Measurements from ENCODE around the gene SERPINA9.

Gene SERPINA9

DNA sequence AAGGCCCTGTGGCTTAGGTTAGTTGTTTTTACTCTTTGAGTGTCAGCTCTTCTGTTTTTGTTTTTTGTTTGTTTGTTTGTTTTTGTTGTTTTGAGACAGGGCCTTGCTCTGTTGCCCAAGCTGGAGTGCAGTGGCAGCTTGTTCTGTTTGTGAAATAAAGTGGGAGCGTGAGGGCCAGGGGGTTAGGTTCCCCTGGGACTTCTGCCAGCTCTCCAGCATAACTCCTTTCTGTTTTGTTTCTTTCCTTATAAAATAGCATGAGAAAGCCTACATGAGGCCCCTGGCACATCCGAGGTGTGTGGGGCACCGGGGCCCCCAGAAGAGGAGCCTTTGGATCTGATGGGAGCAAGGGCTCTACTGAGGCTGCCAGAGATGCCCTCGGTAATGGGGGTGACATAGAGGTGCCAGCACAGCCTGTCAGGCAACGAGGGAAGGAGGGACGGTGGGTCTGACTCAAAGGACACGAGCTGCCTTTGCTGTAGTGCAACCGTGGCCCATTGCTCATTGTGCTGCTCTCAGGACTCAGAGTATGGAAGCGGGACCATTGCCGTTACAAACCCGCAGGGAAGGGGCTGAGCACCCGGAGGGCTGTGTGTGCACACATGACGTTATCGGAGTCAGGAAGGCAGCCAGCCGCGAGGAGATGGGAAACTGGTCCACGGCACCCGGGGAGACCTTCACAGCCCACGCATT lies 14.3 kb downstream of the SERPINA9 start:
- no peak for DNase-seq

DNA sequence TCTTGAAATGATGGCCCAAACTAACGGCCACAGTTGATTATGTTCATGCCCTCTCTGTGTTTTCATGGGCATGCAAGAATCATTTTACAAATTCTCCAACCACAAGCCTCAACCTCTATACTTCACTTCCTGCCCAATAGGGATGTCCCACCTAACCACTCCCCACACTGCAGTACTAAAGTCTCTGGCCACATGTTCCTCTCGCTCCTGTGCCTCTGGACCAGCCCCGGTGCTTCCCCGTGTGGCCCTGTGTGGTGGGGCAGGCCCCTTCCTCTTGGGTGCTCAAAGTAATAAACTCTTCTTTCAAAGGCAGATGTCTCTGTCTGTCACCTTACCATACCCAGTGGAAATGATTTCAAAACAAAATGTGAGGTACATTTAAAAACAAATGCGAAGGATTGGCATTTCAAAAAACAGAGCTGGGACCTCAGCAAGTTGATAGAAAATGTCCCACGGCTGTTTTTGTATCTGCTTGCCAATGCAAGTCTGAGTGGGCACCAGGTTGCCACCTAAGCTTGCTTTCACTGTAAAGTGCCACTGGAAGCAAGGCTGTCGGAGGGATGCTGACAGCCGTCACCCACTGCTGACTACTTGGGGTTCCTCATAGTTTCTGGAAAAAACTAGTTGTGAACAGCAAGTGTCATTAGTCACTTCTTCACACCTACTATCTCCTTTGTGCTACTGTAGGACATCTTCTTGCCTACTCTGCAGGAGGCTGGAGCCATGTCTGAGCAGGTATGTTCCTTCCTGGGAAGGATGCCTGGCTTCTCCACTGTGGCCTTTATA lies 15.2 kb downstream of the SERPINA9 start:
- DNase-seq, result no peak

DNA sequence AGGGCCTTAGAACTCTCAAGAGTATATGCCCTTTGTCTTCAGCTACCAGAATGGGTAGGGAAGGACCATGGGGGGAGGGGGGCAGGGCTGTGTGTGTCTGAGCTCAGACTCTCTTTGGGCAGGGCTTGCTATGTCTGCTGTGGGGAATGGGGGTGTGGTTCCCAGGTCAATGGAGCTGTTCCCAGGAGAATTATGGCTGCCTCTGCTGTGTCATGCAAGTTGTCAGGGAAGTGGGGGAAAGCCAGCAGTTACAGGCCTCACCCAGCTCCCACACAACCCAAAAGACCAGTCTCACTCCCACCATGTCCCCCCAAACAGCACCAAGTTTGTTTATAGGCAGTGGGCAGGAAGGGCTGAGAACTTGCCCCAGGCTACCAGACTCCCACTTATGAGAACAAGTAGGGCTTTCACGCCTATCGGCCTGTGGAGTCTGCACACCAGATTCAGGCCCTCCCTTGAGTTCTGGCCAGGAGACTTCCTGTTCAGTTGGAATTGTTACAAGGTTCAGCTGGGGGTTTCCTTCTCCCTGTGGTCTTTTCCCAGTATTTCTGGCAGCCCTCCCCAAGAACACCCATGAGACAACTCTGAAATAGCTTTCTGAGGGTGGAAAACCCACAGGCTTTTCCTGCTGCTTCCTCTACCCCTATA lies 17.3 kb downstream of the SERPINA9 start:
- no peak for DNase-seq

DNA sequence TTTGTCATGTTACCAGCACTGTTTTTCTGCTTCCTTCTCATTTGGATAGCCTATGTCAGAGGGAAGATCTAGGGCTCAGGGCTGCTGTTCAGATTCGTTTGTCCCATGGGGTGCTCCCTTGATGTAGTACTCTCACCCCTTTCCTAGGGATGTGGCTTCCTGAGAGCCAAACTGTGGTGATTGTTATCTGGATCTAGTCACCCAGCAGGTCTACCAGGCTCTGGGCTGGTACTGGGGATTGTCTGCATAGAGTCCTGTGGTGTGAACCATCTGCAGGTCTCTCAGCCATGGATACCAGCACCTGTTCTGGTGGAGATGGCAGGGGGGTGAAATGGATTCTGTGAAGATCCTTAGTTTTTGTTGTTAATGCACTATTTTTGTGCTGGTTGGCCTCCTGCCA lies 17.9 kb downstream of the SERPINA9 start:
- DNase-seq, result no peak

DNA sequence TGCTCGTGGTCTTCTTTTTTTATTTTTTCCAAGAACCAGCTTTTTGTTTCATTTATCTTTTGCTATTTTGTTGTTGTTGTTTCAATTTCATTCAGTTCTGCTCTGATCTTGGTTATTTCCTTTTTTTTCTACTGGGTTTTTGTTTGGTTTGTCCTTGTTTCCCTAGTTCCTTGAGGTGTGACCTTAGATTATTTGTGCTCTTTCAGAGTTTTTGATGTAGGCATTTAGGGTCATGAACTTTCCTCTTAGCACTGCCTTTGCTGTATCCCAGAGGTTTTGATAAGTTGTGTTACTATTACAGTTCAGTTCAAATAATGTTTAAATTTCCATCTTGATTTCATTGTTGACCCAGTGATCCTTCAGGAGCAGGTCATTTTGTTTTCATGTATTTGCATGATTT lies 20.1 kb downstream of the SERPINA9 start:
- DNase-seq, result no peak

DNA sequence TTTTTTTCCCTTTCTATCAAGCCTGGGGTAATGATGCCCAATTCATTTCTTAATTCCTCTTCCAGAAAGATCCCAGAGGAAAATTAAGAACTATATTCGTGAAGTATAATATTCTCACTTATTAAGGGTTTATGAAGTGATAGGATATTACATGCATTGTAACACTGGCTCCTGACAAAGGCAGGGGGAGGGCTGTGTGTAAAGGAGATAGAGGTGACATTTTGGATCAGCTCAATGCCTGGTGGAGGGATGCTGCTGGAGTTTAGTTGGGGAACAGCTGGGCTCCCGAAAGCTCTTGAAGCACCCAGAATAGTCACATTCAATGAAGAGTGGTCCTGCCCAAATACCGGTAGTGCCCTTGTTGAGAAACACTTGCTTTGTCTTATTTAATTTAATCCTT lies 24.2 kb downstream of the SERPINA9 start:
- no peak for DNase-seq

DNA sequence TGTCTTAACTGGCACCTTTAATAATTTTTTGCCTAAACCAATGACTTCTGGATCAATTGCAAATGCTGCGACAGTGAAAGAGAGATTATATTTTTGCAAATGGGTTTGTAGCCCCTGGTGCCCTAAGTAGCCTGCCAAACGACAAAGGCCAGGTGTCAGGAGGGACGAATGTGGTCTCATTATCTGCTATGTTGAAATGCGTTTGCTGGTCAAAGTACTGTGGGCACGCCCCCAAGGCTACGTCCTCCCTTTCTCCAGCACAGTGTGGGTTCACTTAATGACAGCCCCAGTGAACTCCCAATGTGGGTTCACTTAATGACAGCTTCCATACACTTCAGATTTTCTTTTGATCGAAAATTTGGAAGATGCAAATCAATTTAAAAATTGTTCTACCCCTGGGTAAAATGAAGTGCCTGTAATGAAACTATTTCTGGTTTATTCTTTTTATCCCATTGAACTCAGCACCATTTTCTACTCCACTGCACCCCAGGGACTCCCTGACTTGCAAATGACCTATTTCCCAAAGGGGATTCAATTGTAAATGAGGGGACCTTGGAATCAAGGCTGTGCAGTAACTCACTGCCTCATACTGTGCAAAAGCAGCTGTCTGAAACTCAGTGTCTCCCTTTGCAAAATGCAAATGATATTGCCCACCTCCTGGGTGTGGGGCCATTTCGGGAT lies 24.8 kb downstream of the SERPINA9 start:
- no peak for DNase-seq

DNA sequence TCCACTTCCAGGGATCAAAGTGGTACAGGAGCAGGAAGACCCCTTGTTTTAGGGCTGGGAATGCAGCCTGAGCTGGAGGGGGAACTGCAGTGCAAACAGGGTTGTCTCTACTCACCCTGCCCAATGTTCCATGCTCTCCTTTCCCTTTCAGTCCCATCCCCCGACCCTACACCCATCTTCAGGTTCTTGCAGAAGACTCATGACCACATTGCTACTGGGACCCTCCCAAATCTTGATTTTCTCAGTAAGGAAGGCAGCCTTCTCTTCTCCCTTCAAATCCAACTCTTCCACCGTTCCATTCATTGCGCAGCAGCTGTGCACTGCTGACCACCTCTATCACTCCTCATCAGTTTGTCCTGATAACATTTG lies 25.3 kb downstream of the SERPINA9 start:
- no peak for DNase-seq

DNA sequence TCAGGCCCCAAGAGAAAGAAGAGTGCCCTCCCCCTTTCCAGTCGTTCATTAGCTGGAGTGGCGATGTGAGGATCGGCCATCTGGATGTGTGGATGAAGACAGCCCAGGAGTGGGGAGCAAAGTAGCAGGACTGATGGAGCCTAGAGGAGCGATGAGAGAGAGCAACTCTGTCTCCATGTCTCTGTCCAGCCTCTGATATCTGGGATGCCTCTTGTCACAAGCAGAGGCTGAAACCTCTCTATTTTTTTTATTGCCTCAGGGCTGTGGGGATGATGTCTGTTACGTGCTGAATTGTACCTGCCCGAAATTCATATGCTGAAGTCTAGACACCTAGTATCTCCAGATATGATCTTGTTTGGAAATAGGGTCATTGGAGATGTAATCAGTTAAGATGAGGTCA lies 26.1 kb downstream of the SERPINA9 start:
- DNase-seq, result no peak

DNA sequence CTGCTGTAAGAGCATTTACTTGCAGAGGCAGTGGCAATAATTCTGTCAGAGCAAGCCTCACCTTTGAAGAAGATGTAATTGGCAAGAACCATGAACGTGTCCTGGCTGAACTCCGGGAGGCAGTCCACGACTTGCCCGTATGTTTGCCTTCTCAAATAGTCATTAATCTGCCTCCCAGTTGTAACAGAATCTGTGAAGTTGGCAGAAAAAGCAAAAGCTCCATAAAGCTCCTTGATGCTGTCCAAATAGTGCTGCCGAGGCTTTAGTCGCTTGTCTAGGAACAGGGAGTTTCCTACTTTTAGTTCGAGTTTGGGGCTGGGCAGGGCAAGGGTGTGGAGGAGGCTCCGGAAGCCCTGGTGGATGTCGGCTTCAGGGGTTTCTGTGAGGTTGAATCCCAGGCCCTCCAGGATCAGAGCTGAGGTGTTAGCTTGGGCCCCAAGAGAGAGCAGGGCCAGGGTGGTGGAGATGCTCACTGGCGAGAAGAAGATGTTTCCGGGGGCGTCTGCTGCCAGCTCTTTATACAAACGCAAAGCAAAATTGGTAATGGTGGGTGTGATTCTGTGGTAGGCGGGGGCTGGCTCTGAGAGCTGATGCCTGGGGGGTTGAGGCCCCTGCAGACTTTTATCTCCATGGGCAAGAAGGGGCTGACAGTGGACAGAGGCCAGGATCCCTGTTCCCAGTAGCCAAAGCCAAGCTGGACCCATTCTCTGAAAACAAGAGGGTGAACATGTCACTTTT lies 27.8 kb downstream of the SERPINA9 start:
- no peak for DNase-seq

DNA sequence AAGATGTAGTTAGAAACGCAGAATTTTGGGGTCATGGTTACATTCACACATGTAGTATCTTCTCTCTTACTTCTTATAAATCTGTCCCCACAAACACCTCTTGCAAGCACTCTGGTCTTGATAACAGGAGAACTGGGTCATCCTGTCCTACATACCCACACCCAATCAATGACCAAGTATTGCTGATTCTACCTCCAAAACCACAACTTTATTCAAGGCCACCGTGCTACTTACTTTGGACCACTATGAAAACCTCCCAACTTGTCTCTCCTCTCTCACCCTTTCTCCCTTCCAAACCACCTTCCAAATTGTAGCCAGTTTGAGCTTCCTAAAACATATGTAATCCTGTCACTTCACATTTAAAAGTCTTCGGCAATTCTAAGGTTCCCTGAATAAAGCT lies 28.8 kb downstream of the SERPINA9 start:
- DNase-seq, result no peak

DNA sequence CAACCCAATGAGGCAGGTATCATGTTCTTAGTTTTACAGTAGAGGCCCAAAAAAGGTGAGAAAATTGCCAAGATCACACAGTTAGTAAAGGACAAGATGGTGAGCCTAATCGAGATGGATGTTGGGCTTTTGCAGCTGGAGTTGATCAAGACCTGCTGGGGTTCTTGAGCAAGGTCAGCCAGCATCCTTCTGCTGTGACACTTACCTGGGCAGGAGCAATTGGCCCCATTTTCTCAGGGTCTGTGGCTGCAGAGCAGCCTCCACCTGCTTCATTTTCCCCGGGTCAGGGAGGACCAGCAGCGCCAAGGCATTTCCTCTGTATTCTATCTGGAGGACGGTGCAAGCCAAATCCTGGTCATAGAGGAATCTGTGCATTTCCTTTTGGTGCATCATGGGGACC lies 29.9 kb downstream of the SERPINA9 start:
- DNase-seq, result no peak

DNA sequence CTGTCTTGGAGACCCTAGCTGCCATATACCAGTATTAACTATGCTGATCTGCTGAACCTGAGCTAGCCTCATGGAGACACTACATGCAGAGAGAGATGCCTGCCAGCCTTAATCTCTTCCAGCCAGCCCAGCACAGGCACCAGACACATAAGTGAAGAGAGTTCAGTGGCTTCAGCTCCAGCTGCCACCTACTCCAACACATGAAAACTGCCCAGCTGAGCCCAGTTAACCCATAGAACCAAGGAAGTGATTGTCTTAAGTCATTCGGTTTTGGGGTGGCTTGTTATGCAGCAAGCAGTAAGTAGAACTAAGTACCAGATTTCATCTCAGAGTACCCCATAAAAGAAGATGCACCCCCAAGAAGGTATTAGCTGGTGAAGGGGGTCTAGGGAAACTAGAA lies 31.0 kb downstream of the SERPINA9 start:
- no peak for DNase-seq

DNA sequence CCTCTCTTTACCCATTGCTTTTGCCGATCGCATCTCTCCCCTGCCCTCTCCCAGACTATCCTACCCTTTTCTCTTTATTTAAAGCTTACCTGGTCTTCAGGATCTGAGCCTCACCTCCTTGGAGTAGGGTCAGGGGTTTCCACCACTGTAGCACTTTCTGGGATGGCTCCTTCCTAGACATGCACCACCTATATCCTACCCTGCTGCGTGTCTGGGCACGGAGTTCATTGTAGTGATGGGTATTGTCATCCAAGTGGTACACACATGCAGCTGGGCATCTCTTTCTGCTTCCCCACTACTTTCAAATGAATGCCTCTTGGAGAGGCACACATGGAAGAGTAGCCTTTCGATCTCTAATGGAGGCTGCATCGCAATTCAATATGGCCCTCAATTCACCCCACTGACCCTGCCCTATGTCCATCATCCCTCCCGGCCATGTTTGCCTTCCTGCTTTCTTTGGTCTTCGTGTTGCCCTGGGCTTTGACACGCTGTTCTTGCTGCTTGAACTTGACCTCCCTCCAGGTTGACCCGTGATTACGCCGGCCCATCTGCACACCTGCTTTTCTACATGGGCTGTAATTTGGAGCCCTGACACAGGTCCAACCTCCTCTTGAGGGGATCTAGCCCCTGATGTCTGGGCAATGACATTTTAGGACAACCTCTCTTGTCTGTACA lies 34.3 kb downstream of the SERPINA9 start:
- no peak for DNase-seq

DNA sequence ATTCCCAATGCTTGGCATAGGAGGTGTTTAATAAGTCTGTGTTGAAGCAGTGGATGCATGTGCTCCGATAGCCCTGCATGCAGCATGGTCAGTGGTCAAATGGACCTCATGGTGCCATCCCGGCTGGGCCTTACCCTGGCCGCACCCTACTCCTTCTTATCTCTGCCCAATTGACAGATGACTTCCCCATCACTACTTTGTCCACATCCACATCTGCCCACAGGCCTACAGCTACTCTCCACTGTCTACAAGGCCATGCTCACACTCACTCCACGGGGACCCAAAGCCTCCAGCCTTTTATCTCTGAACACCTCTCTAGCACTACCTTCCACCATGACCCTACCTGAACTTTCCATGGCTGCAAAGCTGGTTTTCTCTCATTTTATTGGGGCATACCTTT lies 34.9 kb downstream of the SERPINA9 start:
- no peak for DNase-seq

DNA sequence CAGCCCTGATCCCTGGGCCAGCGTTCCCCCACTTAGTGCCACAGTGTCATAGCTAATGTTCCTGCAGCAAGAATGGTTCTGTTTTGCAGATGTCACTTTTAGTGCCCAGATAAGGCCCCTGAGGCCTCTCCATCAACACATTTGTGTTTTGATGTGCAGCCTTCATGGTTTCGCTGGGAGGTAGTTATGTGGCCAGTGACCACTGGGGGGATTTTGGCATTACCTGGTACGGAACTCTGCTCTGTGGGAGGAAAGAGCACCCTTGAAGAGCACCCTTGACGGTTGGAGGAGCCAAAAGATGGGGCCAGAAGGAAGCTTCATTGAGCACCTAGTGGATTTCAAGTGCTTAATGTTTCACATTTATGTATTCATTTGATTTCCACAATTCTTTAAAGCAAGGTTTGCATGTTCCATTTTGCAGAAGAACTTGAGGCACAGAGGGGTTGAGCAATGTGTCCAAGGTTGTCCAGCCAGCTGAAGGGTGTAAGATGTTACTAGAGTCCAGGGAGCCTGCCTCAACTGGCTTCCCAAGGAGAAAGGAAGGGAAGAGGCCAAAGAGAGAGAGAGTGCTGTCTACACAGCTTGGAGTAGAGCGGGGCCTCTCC lies 36.4 kb downstream of the SERPINA9 start:
- DNase-seq, result no peak

DNA sequence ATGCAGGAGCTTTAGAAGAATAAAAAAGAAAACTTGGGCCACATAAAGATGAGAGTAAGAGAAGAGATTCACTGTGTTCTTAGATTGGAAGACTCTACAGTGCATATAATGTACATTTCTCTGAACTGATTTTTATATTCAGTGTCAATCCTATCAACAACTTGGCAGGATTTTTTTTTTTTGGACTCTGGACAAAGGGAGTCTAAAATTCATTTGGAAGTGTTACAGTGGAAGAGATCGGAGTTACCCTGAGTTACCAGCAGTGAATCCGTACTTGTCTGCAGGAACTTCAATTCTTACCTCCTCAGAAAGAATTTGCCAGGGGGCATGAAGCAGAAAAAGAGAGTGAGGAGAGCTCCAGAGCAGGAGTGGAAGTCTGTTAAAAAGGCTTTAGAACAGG lies 47.4 kb downstream of the SERPINA9 start:
- DNase-seq, result no peak

DNA sequence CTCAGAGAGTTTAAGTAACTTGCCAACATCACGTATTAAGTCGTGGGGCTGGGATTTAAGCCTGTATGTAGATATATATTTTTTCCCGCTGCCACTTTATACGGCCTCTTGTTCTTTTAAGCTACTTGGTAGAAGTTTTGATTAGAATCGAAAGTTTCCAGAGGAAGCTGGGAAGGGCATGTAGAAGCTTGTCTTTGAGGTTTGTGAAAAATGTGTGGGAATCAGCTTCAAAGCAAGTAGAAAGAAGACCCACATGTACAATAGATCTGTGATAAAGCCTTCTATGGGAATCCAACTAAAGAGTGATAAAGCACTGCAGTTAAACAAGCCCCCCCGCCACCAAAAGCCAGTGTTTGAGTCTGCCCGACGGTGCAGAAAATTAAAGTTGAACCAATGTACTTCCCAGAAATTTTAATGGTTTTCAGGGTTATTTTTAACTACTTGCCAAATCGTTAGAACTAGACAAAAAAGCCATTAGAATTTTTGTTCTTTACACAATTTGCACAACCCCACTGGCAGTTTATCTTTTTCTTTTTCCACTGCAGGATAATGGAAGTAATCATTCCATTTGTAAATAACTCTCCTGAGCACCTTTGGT lies 48.9 kb downstream of the SERPINA9 start:
- no peak for DNase-seq

DNA sequence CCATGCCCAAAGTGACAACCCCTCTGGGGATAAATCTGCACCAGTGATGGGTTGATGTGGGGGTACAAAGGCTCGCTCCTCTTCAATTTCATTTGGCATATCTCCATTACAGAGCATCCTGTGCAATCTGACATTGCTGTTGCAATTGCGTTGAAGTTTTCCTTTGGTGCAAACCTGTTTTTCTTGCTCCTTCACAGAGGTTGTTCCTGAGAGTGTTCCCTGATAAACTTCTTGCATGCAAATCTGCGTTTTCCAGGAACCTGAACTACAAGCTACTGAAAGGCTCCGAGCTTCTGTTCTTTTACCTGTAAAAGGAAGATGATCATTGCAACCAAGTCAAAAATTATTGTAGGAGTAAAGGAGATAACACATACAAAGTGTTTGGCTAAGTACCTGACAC lies 49.5 kb downstream of the SERPINA9 start:
- DNase-seq, result no peak

DNA sequence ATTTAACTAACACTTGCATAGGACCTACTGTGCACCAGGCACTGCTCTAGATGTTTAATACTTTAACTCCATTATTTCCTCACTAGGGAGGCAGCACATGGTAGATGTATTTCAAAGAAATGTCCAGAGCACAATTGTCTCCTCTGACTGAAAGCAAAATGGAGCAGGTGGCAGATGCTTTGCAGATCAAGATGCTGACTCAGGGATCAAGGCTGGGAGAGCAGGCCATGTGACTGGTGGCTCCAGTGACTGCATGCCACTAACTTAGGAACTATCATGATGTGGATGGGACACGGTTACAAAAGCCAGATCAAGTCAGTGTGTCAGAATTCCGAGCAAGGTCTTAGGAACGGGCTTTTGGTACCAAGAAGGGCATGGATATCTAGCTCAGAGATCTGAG lies 51.6 kb downstream of the SERPINA9 start:
- DNase-seq, result no peak

DNA sequence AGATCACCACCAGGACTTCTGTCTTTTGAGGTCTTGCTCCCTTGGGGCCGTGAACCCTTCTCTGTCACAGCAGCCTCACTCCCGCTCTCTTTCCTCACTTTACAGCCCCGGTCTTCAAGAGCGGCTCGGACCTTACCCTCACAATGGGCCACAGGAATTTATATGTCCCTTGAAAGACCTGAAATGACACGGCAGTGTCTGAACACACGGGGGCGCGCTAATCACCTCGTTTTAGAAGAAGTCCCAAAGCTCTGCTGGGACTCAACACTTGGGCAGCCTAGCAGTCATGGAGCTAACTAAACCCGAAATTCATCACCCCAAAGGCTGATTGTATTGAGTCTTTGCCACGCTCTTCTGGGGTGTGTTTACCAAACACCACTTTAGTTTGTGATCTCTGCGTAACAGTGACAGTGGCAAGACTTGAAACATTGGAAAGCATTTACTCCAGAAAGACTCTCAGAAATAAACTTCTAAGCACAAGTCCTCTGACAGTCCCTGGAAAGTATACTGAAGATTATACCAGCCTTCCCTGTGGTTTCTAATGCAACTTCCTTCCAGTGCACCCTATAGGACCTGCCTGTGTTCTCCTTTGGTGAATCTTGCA lies 52.4 kb downstream of the SERPINA9 start:
- peak; percentile 60 for DNase-seq
